CD4-positive, alpha-beta T cell treated with Interleukin-1 beta for 1 hour (primary cell): ENCODE data around the gene THOC3.
"Not testable (repeated sequence)": the region's sequence is repeated elsewhere in the genome, so short reads cannot be mapped to it uniquely, and the experiment has no call there.

Experiments
- DNase-seq, 2 donors: peaks; one replicate each; pipeline ENCODE4 v3.0.0-alpha.2; 2020 to 2022

THOC3 gene

DNA sequence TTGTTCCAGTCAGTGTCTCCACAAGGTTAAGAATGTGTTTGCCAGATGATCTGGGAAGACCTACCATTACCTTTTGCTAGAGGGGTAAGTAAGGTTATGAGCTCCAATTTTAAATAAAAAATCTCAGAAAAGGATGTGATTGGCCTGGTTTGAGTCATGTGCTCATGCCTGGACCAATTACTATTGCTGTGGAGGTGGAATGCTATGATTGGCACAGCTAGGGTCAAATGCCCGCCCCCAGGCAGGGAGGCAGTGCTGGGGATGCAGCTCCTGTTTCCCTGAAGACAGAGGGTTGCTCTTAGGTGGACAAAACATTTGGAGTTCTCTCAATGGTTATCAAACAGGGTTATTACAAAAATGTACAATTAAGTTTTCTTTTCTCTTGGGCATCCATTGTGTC is 29.6 kb downstream of the THOC3 start:
- DNase-seq: not testable (repeated sequence)

DNA sequence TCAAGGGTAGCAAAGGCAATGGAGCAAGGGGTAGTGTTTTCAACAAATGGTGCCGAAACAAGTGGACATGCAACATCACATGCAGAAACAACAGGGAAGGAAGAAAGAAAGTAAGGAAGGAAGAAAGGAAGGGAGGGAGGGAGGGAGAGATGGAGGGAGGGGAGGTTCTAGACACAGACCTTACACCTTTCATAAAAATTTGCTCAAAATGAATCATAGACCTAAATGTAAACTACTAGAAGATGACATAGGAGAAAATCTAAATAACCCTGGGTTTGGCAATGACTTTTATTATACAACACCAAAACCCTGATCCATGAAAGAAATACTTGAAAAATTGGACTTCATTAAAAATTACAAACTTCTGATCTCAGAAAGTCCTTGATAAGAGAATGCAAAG is 39.4 kb downstream of the THOC3 start:
- not testable (repeated sequence) for DNase-seq

DNA sequence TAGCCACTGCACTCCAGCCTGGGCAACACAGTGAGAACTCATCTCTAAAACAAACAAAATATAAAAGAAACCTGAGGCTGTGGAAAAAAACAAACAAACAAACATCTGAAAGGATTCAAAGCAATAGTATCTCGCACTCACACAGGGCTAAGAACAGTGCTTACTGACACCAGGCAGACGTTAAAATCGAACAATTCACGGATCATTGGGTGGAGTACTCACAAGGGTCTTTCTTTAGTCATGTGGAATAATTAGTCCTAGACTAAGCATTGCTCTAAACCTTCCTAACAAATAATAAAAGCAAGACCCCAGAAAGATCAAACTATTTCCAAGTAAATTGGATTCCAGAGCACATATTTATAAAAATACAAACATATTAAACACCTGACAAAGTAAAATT is 43.0 kb downstream of the THOC3 start:
- not testable (repeated sequence) for DNase-seq

DNA sequence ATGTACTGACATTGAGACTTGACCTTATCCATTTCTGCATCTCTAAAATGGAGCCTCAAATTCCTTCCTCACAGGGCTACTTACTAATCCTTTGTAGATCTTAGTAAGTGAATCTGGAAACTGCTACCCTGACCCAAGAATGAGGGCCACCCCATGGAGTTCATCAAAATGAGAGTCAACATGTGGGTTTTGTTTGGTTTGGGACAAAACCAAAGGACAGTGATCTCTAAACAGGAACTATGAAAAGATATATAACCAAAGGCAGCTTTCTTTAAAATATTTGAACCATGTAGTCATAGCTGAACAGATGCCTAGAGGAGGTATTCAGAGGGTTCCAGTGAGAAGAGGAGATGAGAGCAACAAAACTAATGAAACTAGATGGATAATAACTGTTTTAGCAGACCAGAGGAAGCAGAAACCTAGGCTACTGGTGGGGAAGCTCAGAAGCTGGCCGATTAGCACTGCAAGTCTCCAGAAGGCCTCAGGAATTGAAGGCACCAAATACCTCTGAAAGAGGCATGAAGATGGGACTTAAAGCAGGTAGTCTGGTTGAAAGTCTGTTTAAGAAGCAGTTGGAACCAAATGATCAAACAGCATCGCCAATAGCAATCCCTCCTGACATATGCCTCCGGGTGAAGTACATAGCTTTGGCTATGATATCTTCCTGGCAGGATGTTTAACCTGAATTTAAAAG is 45.8 kb downstream of the THOC3 start:
- DNase-seq: no peak

DNA sequence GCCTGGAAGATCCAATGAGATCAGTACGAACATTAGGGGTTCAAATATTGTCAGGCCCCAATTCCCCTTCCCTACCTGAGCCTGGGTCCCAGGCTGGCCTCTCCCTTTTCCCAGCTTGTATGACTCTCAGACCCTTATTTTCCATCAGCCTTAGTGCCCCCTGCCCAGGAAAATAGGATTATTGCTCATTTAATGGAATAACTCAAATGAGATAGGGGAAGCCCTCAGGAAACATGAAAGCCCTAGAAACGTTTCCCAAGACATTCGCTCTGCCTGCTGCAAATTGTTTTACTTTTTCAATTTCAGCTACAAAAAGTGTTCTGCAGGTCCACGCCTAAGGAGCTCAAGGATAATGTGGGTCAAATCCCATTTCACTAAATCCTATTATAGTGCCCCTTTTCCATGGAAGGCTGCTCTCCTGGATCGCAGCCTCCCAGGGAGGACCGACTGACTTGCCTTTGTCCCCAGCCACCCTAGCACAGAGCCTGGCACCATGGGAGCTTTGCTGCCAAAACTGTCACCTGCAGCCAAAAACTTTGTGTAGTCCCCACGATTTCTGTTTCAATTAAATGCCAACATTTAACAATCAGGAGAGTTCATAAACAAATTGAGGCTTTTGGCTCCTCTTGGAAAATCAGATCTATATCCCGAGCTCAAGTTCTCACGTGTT is 46.9 kb downstream of the THOC3 start:
- no peak for DNase-seq

DNA sequence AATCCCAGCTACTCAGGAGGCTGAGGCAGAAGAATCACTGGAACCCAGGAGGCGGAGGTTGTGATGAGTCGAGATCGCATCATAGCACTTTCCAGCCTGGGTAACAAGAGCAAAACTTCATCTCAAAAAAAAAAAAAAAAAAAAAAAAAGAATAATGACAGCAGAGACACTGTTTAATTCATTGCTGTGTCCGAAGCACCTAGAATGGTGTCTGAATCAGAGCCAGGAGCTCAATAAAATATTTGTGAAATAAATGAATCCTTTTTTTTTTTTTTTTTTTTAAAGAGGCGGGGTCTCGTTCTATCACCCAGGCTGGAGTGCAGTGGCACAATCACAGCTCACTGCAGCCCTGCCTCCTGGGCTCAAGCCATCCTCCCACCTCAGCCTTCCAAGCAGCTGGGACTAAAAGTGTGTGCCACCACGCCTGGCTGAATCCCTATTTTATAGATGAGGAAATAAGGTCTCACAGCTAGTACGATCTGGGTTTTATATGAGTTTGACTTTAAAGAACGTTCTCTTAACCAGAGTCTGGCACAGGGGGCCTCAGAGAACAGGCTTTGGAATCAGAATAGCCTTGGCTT is 47.8 kb downstream of the THOC3 start:
- DNase-seq: no peak

DNA sequence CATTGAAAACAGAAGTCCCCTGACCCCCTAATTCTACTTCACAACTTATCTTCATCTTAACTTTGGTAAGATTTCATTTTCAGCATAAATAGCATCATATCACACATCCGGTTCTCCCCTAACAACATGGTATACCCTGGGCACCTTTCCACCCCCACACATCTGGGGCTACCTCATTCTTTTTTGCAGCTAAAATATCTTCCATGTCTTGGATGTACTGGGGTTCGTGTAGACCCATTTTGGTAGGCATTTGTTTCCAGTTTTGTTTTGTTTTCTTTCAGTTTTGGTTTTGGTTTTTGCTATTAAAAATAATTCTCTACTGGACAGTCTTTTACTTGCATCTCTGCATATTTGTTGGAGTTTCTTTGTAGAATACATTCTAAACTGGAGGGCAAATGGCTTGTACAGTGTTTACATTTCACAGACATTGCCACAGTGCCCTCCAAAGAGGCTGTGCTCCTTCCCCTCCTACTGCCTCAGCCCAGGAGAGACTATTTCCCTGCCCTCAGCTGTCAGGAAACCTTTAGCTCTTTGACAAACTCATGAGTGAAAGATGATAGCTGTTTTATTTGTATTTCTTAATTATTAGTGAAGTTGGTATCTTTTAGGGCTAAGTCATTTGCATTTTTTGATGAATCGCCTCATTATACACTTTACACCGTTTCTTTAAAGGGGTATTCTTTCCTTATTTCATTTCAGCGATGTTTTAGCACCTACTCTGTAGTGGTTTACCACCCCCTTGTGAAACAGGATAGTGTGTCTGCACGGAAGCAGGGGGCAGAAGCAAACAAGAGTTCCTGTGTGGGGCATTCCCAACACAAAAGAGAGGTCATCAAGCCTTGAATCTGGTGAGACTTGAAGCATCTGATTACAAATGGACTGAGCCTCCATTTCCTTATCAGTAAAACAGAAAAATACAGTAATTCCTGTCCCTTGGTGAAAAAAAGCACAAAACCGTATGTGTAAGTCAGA is 52.8 kb downstream of the THOC3 start:
- peak in 1 of 2 donors; percentile 33 for DNase-seq

DNA sequence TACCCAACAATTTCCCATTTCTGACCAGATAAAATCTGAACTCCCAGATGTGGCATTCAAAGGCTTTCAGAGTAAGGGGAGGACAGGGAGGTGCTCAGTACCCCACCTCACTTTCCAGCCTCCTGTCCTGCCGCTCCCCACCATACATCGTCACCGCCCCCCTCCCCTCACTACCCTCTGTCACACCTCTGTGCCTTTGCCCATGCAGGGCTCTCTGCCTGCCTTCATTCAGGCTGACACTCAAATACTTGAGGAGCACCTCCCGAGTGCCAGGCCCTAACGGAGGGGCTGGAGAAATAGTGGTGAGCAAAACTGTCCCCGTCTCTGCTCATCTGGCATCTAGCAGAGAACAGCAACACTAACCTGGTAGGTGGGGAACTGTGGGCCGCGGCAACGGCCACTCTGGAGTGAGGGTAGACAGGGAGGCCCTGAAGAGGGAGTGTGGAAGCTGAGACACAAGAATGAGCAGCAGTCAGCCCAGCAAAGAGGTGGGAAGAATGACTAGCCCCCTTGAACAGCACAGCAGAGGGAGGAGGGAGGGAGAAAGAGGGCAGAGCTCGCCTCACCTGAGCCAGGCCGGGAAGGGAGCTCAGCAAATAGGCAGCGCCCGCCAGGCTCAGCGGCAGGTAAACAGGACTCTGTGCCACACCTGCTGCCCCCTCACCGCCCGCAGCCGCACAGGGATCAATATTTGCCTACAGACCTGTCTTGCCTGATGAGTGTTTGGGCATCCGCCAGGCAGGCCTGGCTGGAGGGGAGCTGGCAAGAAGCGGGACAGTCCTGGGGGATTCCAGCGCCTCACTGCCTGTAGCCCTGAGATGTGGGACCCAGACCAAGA is 54.1 kb downstream of the THOC3 start:
- not testable (repeated sequence) for DNase-seq

DNA sequence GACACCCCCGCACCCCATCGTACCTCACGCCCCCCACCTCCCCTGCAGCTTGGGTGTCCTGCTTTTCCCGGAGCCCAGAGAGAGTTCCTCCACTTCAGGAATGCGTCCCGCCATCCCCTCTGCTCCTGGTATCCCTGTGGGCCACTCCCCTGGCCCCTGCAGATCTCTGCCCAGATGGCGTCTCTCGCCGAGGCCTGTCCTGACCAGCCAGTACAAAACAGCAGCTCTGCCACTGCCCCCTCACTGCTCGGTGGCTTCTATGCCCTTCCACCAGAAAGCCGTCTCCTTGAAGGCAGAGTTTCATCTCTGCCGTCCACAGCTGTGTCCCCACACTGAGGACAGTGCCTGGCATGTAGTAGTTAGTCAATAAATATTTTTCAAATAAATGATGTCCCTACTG is 58.0 kb downstream of the THOC3 start:
- DNase-seq: not testable (repeated sequence)
